H1 (cell line): ENCODE data around the gene AP5Z1. TPM values are rescaled to one million over a fixed set of nuclear protein-coding genes. Genes with fewer than 3 reads are reported as not detected.

Source experiments
- CREB1 ChIP-seq: IDR thresholded peaks from 2 replicates; pipeline ENCODE4 v1.6.1; 2012; ENCODE audit warnings: inconsistent platforms
- HDAC2 ChIP-seq, 2 experiments: fragments of 300-600 bp in 1 of 2; sonication (generic) in 1 of 2; IDR thresholded peaks; 2 replicates each; pipeline ENCODE4 v1.6.1; 2011 to 2012; ENCODE audit warnings: low read depth in 2 of 2, low read length in 2 of 2, mild to moderate bottlenecking in 2 of 2, moderate library complexity in 2 of 2, borderline replicate concordance in 1 of 2, inconsistent platforms in 1 of 2
- HDAC6 ChIP-seq: IDR thresholded peaks from one replicate; pipeline ENCODE4 v1.7.1; 2012; ENCODE audit warnings: low read depth, mild to moderate bottlenecking, inconsistent platforms, low read length, moderate library complexity
- KDM1A ChIP-seq: fragments of 200-600, 300-600 bp; sonication (generic); IDR thresholded peaks from 2 replicates; pipeline ENCODE4 v1.7.1; 2016; ENCODE audit warnings: mild to moderate bottlenecking, low read length, borderline replicate concordance
- ZNF274 ChIP-seq: IDR thresholded peaks from 2 replicates; pipeline ENCODE4 v1.7.0; 2012; ENCODE audit warnings: low read length, borderline replicate concordance; ENCODE audit errors: extremely low read depth
- polyA plus RNA-seq, 7 experiments: library from polyadenylated mRNA; depleted of rRNA in 3 of 7; stranded (reverse) in 5 of 7; unstranded in 2 of 7; fragments of >200 nt in 5 of 7; fragments of 200-250 nt in 2 of 7; gene quantifications; 1 replicate in 5 of 7; 2 replicates in 1 of 7; 4 replicates in 1 of 7; pipeline versions ENCODE4 v1.2.1 to v1.2.3, GENCODE V29; 2011 to 2013; ENCODE audit warnings: missing spikeins in 2 of 7, mixed read lengths in 2 of 7
- total RNA-seq: library from RNA; stranded (reverse); fragmentation: NEBNext Ultra II Directional; extraction: Animal tissue kit (Norgen Biotek cat#: 25700); gene quantifications from 2 replicates; pipeline ENCODE4 v1.2.1, GENCODE V29; 2021
- TF ChIP-seq, protein P1 (sequence below): IDR thresholded peaks from 2 replicates; pipeline ENCODE4 v1.6.1; 2012; ENCODE audit warnings: low read length, inconsistent platforms

The AP5Z1 gene
- total and polyA plus RNA-seq, 2 of the 8 experiments (the other 6 are each of a cell fraction or from before 2014, with no cell fraction given), result 24.0 to 24.7 TPM

DNA sequence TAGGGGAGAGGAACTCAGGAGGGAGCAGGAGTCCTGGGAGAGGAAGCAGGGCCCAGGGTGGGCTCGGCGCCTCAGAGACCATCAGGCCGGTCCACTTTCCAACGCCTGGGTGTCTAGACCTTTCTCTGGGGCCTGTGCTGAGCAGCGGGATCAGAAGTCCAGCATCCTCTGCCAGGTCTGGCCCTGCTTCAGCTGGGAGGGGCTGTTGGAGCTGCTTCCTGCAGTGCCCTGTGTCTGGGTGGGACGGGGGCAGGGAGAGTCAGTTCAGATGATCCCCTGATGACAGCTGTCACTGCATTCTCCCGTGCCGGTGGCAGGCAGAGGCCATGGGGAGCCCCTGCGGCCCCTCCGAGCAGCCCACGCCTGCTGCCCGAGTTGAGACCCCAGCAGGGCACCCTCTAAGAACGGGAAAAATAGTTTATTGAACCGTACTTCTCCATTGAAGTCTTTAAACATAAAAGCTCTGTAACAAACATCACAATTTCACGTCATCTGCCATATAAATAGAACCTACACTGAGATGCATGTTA lies 23.3 kb downstream of the AP5Z1 start (continued):
- no peak for TF ChIP-seq HDAC2 (IDR thresholded peaks at IDR 0.05; ENCODE audit: borderline replicate concordance in 1 of 2, low read depth in 2 of 2, low read length in 2 of 2)
- TF ChIP-seq HDAC6, result no peak
- no peak for TF ChIP-seq ZNF274
- TF ChIP-seq CREB1, result no peak
- no peak for TF ChIP-seq KDM1A
- TF ChIP-seq, protein P1, sequence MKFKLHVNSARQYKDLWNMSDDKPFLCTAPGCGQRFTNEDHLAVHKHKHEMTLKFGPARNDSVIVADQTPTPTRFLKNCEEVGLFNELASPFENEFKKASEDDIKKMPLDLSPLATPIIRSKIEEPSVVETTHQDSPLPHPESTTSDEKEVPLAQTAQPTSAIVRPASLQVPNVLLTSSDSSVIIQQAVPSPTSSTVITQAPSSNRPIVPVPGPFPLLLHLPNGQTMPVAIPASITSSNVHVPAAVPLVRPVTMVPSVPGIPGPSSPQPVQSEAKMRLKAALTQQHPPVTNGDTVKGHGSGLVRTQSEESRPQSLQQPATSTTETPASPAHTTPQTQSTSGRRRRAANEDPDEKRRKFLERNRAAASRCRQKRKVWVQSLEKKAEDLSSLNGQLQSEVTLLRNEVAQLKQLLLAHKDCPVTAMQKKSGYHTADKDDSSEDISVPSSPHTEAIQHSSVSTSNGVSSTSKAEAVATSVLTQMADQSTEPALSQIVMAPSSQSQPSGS, result no peak
